PC-3 (cell line): ENCODE measurements around the gene TUFT1. TPM values are rescaled to one million over a fixed set of nuclear protein-coding genes. Genes with fewer than 3 reads are reported as not detected.

ENCODE experiments used
- ATAC-seq: fragments of 200-7000 bp; cut with Tn5 transposase; 2 replicates; pipeline ENCODE4 v1.9.1; 2020; ENCODE audit warnings: mild to moderate bottlenecking, moderate library complexity
- BruUV-seq: library from RNA; stranded (reverse); fragments of 400-500 nt; replicated peaks from 2 replicates; lab custom pipeline; 2021; lab: Mats Ljungman, UMichigan
- CTCF ChIA-PET: fragments of 300-600 bp; sonication (Branson Sonifier 250); formaldehyde crosslinking; loops from one replicate; lab custom pipeline; 2022; ENCODE audit warnings: antibody characterized with exemption; lab: Charles Lee
- POLR2A ChIA-PET: fragments of 300-600 bp; sonication (Branson Sonifier 250); formaldehyde crosslinking; loops from one replicate; lab custom pipeline; 2022; ENCODE audit warnings: antibody characterized with exemption; ENCODE audit not compliant: unreplicated experiment; lab: Charles Lee
- DNase-seq: peaks from one replicate; pipeline ENCODE4 v3.0.0-alpha.2; 2015
- H2AFZ ChIP-seq: fragments of 300-600 bp; sonication (generic); 2 replicates; pipeline ENCODE4 v1.6.0; 2016; ENCODE audit warnings: antibody characterized with exemption, low read length
- H3F3A ChIP-seq: fragments of 300-600 bp; sonication (generic); one replicate; pipeline ENCODE4 v1.6.0; 2017; ENCODE audit warnings: antibody characterized with exemption, low read length, control low read depth, mild to moderate bottlenecking; ENCODE audit not compliant: unreplicated experiment
- H3K27ac ChIP-seq: fragments of 300-600 bp; sonication (generic); 2 replicates; pipeline ENCODE4 v1.5.1; 2016; ENCODE audit warnings: mild to moderate bottlenecking, low read length
- H3K27me3 ChIP-seq: fragments of 300-600 bp; sonication (generic); 2 replicates; pipeline ENCODE4 v1.6.1; 2016; ENCODE audit warnings: low read length, mixed read lengths
- H3K36me3 ChIP-seq: fragments of 300-600 bp; sonication (generic); 2 replicates; pipeline ENCODE4 v1.6.1; 2016; ENCODE audit warnings: low read depth, mixed run types, low read length, mixed read lengths
- H3K4me1 ChIP-seq: fragments of 300-600 bp; sonication (generic); 2 replicates; pipeline ENCODE4 v1.5.1; 2016; ENCODE audit warnings: low read length; ENCODE audit not compliant: insufficient read depth
- H3K4me2 ChIP-seq: fragments of 300-600 bp; sonication (generic); 2 replicates; pipeline ENCODE4 v1.6.0; 2016; ENCODE audit warnings: low read length
- H3K4me3 ChIP-seq: fragments of 300-600 bp; sonication (generic); 2 replicates; pipeline ENCODE4 v1.5.1; 2016; ENCODE audit warnings: mild to moderate bottlenecking, low read length, mixed read lengths
- H3K79me2 ChIP-seq: fragments of 300-600 bp; sonication (generic); 2 replicates; pipeline ENCODE4 v1.6.1; 2017; ENCODE audit warnings: low read length, mixed read lengths
- H3K9ac ChIP-seq: fragments of 300-600 bp; sonication (generic); 2 replicates; pipeline ENCODE4 v1.6.0; 2016; ENCODE audit warnings: mild to moderate bottlenecking, low read length
- H3K9me2 ChIP-seq: fragments of 300-600 bp; sonication (generic); replicated peaks from 2 replicates; pipeline ENCODE4 v1.6.1; 2016; ENCODE audit warnings: mixed run types, low read length, mixed read lengths
- H3K9me3 ChIP-seq: fragments of 300-600 bp; sonication (generic); 2 replicates; pipeline ENCODE4 v1.6.1; 2016; ENCODE audit warnings: low read length, mixed read lengths
- H4K20me1 ChIP-seq: fragments of 300-600 bp; sonication (generic); 2 replicates; pipeline ENCODE4 v1.6.1; 2016; ENCODE audit warnings: low read length, mixed read lengths
- CTCF ChIP-seq: fragments of 300-600 bp; sonication (generic); conservative IDR thresholded peaks from 2 replicates; pipeline ENCODE4 v1.5.1; 2017; ENCODE audit warnings: antibody characterized with exemption, low read depth, mild to moderate bottlenecking, low read length
- EZH2 ChIP-seq: fragments of 300-600 bp; sonication (generic); IDR thresholded peaks from one replicate; pipeline ENCODE4 v1.6.1; 2017; ENCODE audit warnings: antibody characterized with exemption, mild to moderate bottlenecking, low read length; ENCODE audit not compliant: unreplicated experiment
- EZH2phosphoT487 ChIP-seq: fragments of 300-600 bp; sonication (generic); IDR thresholded peaks from 2 replicates; pipeline ENCODE4 v1.6.1; 2018; ENCODE audit warnings: mild to moderate bottlenecking, antibody characterized with exemption, low read length, borderline replicate concordance
- intact Hi-C: fragments of 100-400 bp; cut with micrococcal nuclease; formaldehyde crosslinking; loops from 2 replicates; pipeline ENCODE4 v1.9.0; 2023
- total RNA-seq: library from RNA; depleted of rRNA; stranded (reverse); fragments of >200 nt; gene quantifications from 2 replicates; pipeline ENCODE4 v1.2.3, GENCODE V29; 2014

The TUFT1 gene
- total RNA-seq, 1 experiment from 2014 or later = 33.9 TPM

GRCh38 chr1:151499930-151500329 lies 40.2 kb upstream of the TUFT1 start:
- TF ChIP-seq CTCF (no peak), EZH2 (no peak), EZH2phosphoT487 (no peak)

GRCh38 chr1:151501474-151501873 lies 38.6 kb upstream of the TUFT1 start:
- Histone ChIP-seq H3K4me1 (no peaks in the 10 kb centered on the region), H4K20me1 (no peaks in the 10 kb centered on the region), H3K9me3 (no peaks in the 10 kb centered on the region), H3K27ac (no peak overlapping the region), H3K9ac (no peak overlapping the region), H3K27me3 (no peaks in the 10 kb centered on the region), H2AFZ (no peak overlapping the region), H3K4me2 (no peak overlapping the region), H3K36me3 (no peaks in the 10 kb centered on the region), H3F3A (no peaks in the 10 kb centered on the region), H3K9me2 (no peaks in the 10 kb centered on the region), H3K4me3 (no peak overlapping the region), H3K79me2 (no peaks in the 10 kb centered on the region)
- ChIA-PET POLR2A (no interaction called here), CTCF (no interaction called here)
- ATAC-seq (no peak), DNase-seq (peak; percentile 35)
- intact Hi-C loops = no loop called here
- BruUV-seq = no TSS peak
- TF ChIP-seq CTCF (peak; percentile 41), EZH2phosphoT487 (no peak)

More at GRCh38 chr1:151499930-151500329, 40.2 kb upstream of the TUFT1 start:
- Histone ChIP-seq H3K4me3 (no peak overlapping the region), H3K79me2 (no peaks in the 10 kb centered on the region), H3K9ac (no peak overlapping the region), H4K20me1 (no peaks in the 10 kb centered on the region), H3F3A (no peaks in the 10 kb centered on the region), H3K9me2 (no peaks in the 10 kb centered on the region), H2AFZ (no peak overlapping the region), H3K9me3 (no peaks in the 10 kb centered on the region), H3K4me2 (no peak overlapping the region), H3K4me1 (peaks cover 9% of the 10 kb centered on the region), H3K27ac (no peak overlapping the region), H3K27me3 (no peaks in the 10 kb centered on the region), H3K36me3 (no peaks in the 10 kb centered on the region)
- DNase-seq (no peak), ATAC-seq (no peak)
- ChIA-PET CTCF (no interaction called here), POLR2A (interaction anchor here (0.5 kb wide), 1 partner anchor 8 kb away, joined by 12 read pairs; no protein-coding TSS in a partner anchor)
- intact Hi-C loops = no loop called here
- BruUV-seq = no TSS peak

GRCh38 chr1:151502035-151502700 lies 37.9 kb upstream of the TUFT1 start:
- intact Hi-C loops = no loop called here
- Histone ChIP-seq H3K9me2 (no peaks in the 10 kb centered on the region), H4K20me1 (no peaks in the 10 kb centered on the region), H3K4me2 (no peak overlapping the region), H3K9me3 (no peaks in the 10 kb centered on the region), H3K9ac (no peak overlapping the region), H3F3A (no peaks in the 10 kb centered on the region), H3K27ac (no peak overlapping the region), H3K79me2 (no peaks in the 10 kb centered on the region), H2AFZ (0 out of 2 replicates have a peak overlapping the region, but pooled peaks have one; percentile 20), H3K4me3 (no peak overlapping the region), H3K27me3 (no peaks in the 10 kb centered on the region), H3K4me1 (no peaks in the 10 kb centered on the region), H3K36me3 (no peaks in the 10 kb centered on the region)
- no TSS peak for BruUV-seq
- DNase-seq = no peak
- CTCF ChIA-PET = no interaction called here
- POLR2A ChIA-PET = no interaction called here
- no peak for ATAC-seq
- no peak for TF ChIP-seq EZH2phosphoT487
- TF ChIP-seq EZH2 = no peak
- no peak for TF ChIP-seq CTCF
